ENCODE data around the gene GALNT2.
A peak's percentile ranks its signal among the peaks of the same experiment; 100 is the strongest.

GALNT2 gene

GRCh38 chr1:230219174-230220067, 152.4 kb downstream of the GALNT2 start:
- DNase-seq = no peak
- in situ Hi-C loops (cut with HindIII; ENCODE audit: low pct_ligation_motif_present, low sequenced_read_pairs) = no loop called here
- H3K27me3 ChIP-seq (replicated peaks) = no peaks in the 10 kb centered on the region
- no peak overlapping the region for H3K4me3 ChIP-seq (ENCODE audit: low read depth, low read length)
- TF ChIP-seq CTCF (IDR thresholded peaks at IDR 0.05; ENCODE audit: low read depth, low read length, missing control alignments) = no peak
- no peaks in the 10 kb centered on the region for H3K36me3 ChIP-seq (replicated peaks)
- H3K27ac ChIP-seq = no peak overlapping the region

GRCh38 chr1:230220478-230220877, 153.4 kb downstream of the GALNT2 start:
- TF ChIP-seq CTCF (IDR thresholded peaks at IDR 0.05; ENCODE audit: low read depth, low read length, missing control alignments) = no peak
- H3K36me3 ChIP-seq (replicated peaks) = no peaks in the 10 kb centered on the region
- no peak overlapping the region for H3K27ac ChIP-seq
- no peak overlapping the region for H3K4me3 ChIP-seq (ENCODE audit: low read depth, low read length)
- H3K27me3 ChIP-seq (replicated peaks) = no peaks in the 10 kb centered on the region
- no peak for DNase-seq
- in situ Hi-C loops (cut with HindIII; ENCODE audit: low pct_ligation_motif_present, low sequenced_read_pairs) = no loop called here

- in situ Hi-C loops (cut with HindIII; ENCODE audit: low pct_ligation_motif_present, low sequenced_read_pairs) = no loop called here
Measured at GRCh38 chr1:230220907-230221306, 153.9 kb downstream of the GALNT2 start.

GRCh38 chr1:230222678-230223077, 155.6 kb downstream of the GALNT2 start:
- in situ Hi-C loops (cut with HindIII; ENCODE audit: low pct_ligation_motif_present, low sequenced_read_pairs) = no loop called here
- Histone ChIP-seq H3K4me3 (ENCODE audit: low read depth, low read length) (no peak overlapping the region), H3K27me3 (replicated peaks) (no peaks in the 10 kb centered on the region), H3K27ac (peak overlapping the region; percentile 8), H3K36me3 (replicated peaks) (no peaks in the 10 kb centered on the region)
- peak; percentile 49 for TF ChIP-seq CTCF (IDR thresholded peaks at IDR 0.05; ENCODE audit: low read depth, low read length, missing control alignments)
- no peak for DNase-seq

More at GRCh38 chr1:230220907-230221306, 153.9 kb downstream of the GALNT2 start:
- DNase-seq = no peak
- Histone ChIP-seq H3K36me3 (replicated peaks) (no peaks in the 10 kb centered on the region), H3K4me3 (ENCODE audit: low read depth, low read length) (no peak overlapping the region), H3K27me3 (replicated peaks) (no peaks in the 10 kb centered on the region), H3K27ac (no peak overlapping the region)
- no peak for TF ChIP-seq CTCF (IDR thresholded peaks at IDR 0.05; ENCODE audit: low read depth, low read length, missing control alignments)

- no peak for DNase-seq
Measured at GRCh38 chr1:230224101-230224960, 157.3 kb downstream of the GALNT2 start.

More at GRCh38 chr1:230224101-230224960, 157.3 kb downstream of the GALNT2 start:
- in situ Hi-C loops (cut with HindIII; ENCODE audit: low pct_ligation_motif_present, low sequenced_read_pairs) = no loop called here
- H3K27ac ChIP-seq = no peak overlapping the region
- H3K27me3 ChIP-seq (replicated peaks) = no peaks in the 10 kb centered on the region
- H3K4me3 ChIP-seq (ENCODE audit: low read depth, low read length) = no peak overlapping the region
- H3K36me3 ChIP-seq (replicated peaks) = no peaks in the 10 kb centered on the region
- no peak for TF ChIP-seq CTCF (IDR thresholded peaks at IDR 0.05; ENCODE audit: low read depth, low read length, missing control alignments)
